Keratinocyte (primary cell): Measurements from ENCODE around the gene PDE10A. TPM values are rescaled to one million over a fixed set of nuclear protein-coding genes. Genes with fewer than 3 reads are reported as not detected.

Experiments
- DNase-seq: peaks from one replicate; pipeline ENCODE4 v3.0.0-alpha.2; 2011; ENCODE audit warnings: low read depth, missing footprints, low spot score
- FAIRE-seq: peaks from 2 replicates; lab custom pipeline; 2011; peaks lifted over from hg19 to GRCh38; lab: Jason Lieb, UNC
- H2AFZ ChIP-seq: 2 replicates; pipeline ENCODE4 v1.6.0; 2012; ENCODE audit warnings: low read length, control low read depth, inconsistent platforms; ENCODE audit not compliant: control insufficient read depth
- H3K27ac ChIP-seq: 2 replicates; pipeline ENCODE4 v1.5.1; 2011; ENCODE audit warnings: low read length; ENCODE audit not compliant: control insufficient read depth, insufficient read depth
- H3K27me3 ChIP-seq: 3 replicates; pipeline ENCODE4 v1.6.0; 2011; ENCODE audit warnings: low read length; ENCODE audit not compliant: control insufficient read depth, insufficient read depth; ENCODE audit errors: extremely low read depth
- H3K36me3 ChIP-seq, 2 experiments: 2 replicates in 1 of 2; 3 replicates in 1 of 2; pipeline ENCODE4 v1.5.1; 2011; ENCODE audit warnings: low read length in 2 of 2, mild to moderate bottlenecking in 1 of 2; ENCODE audit not compliant: control insufficient read depth in 2 of 2, insufficient read depth in 2 of 2; ENCODE audit errors: extremely low read depth in 1 of 2
- H3K4me1 ChIP-seq: 3 replicates; pipeline ENCODE4 v1.5.1; 2011; ENCODE audit warnings: low read length; ENCODE audit not compliant: control insufficient read depth, insufficient read depth; ENCODE audit errors: extremely low read depth
- H3K4me2 ChIP-seq: 3 replicates; pipeline ENCODE4 v1.6.0; 2011; ENCODE audit warnings: low read depth, low read length; ENCODE audit not compliant: control insufficient read depth, insufficient read depth; ENCODE audit errors: extremely low read depth
- H3K4me3 ChIP-seq, 3 experiments: fragments of 200-600 bp in 1 of 3; sonication (generic) in 1 of 3; 2 replicates in 2 of 3; 3 replicates in 1 of 3; pipeline ENCODE4 v1.5.1; 2011 to 2016; ENCODE audit warnings: low read length in 3 of 3, mild to moderate bottlenecking in 3 of 3, control low read depth in 2 of 3, inconsistent platforms in 1 of 3, low read depth in 1 of 3, mixed read lengths in 1 of 3, mixed run types in 1 of 3, moderate library complexity in 1 of 3; ENCODE audit not compliant: control insufficient read depth in 2 of 3, insufficient read depth in 2 of 3; ENCODE audit errors: extremely low read depth in 1 of 3
- H3K79me2 ChIP-seq: 2 replicates; pipeline ENCODE4 v1.6.0; 2012; ENCODE audit warnings: low read length; ENCODE audit not compliant: control insufficient read depth, insufficient read depth
- H3K9ac ChIP-seq: 3 replicates; pipeline ENCODE4 v1.6.0; 2011; ENCODE audit warnings: low read length; ENCODE audit not compliant: control insufficient read depth, insufficient read depth; ENCODE audit errors: extremely low read depth
- H3K9me1 ChIP-seq: 3 replicates; pipeline ENCODE4 v1.6.0; 2011; ENCODE audit warnings: low read length; ENCODE audit not compliant: control insufficient read depth, insufficient read depth; ENCODE audit errors: extremely low read depth
- H3K9me3 ChIP-seq: 2 replicates; pipeline ENCODE4 v1.5.1; 2012; ENCODE audit warnings: low read depth, low read length; ENCODE audit not compliant: control insufficient read depth
- H4K20me1 ChIP-seq: 3 replicates; pipeline ENCODE4 v1.6.0; 2011; ENCODE audit warnings: low read length; ENCODE audit not compliant: control insufficient read depth, insufficient read depth; ENCODE audit errors: extremely low read depth
- EZH2 ChIP-seq: IDR thresholded peaks from one replicate; pipeline ENCODE4 v1.6.1; 2012; ENCODE audit warnings: inconsistent platforms, mild to moderate bottlenecking, low read length, moderate library complexity
- dilution Hi-C: fragments of 300-500 bp; cut with MboI; formaldehyde crosslinking; loops from one replicate; pipeline ENCODE4 v1.7.0; 2020; ENCODE audit warnings: low sequenced_read_pairs; ENCODE audit not compliant: extremely low pct_ligation_motif_present
- polyA plus RNA-seq, 5 experiments: library from polyadenylated mRNA; depleted of rRNA in 3 of 5; stranded (reverse) in 3 of 5; stranded (forward) in 1 of 5; unstranded in 1 of 5; fragments of >200 nt; gene quantifications; 1 replicate in 1 of 5; 2 replicates in 3 of 5; 3 replicates in 1 of 5; pipeline versions ENCODE4 v1.2.1 to v1.2.3, GENCODE V29; 2011 to 2012; ENCODE audit warnings: missing spikeins in 2 of 5, low read depth in 1 of 5, low replicate concordance in 1 of 5
- TF ChIP-seq, protein P1 (sequence below), 3 experiments: IDR thresholded peaks in 1 of 3; conservative IDR thresholded peaks in 1 of 3; optimal IDR thresholded peaks in 1 of 3; 2 replicates in 2 of 3; 3 replicates in 1 of 3; pipeline versions ENCODE3 to v1.5.1; 2011; ENCODE audit warnings: low read length in 3 of 3, mild to moderate bottlenecking in 3 of 3, moderate library complexity in 2 of 3, control low read depth in 1 of 3, inconsistent platforms in 1 of 3; ENCODE audit not compliant: insufficient read depth in 2 of 3; ENCODE audit errors: extremely low read depth in 1 of 3

PDE10A gene
- polyA plus RNA-seq, 1 donor (not counting 4 experiments of a cell fraction or from before 2014, with no cell fraction given), result not detected

- DNase-seq (no peak), FAIRE-seq (no peak)
- Histone ChIP-seq H3K9ac (no peak overlapping the region), H3K27me3 (no peaks in the 10 kb centered on the region), H3K4me2 (no peak overlapping the region), H3K9me3 (no peaks in the 10 kb centered on the region), H3K79me2 (no peaks in the 10 kb centered on the region), H3K36me3 (no peaks in the 10 kb centered on the region), H3K9me1 (no peaks in the 10 kb centered on the region), H4K20me1 (no peaks in the 10 kb centered on the region), H3K27ac (no peak overlapping the region), H2AFZ (no peak overlapping the region), H3K4me1 (no peaks in the 10 kb centered on the region), H3K4me3 (no peak overlapping the region)
- dilution Hi-C loops, result no loop called here
- TF ChIP-seq, protein P1, sequence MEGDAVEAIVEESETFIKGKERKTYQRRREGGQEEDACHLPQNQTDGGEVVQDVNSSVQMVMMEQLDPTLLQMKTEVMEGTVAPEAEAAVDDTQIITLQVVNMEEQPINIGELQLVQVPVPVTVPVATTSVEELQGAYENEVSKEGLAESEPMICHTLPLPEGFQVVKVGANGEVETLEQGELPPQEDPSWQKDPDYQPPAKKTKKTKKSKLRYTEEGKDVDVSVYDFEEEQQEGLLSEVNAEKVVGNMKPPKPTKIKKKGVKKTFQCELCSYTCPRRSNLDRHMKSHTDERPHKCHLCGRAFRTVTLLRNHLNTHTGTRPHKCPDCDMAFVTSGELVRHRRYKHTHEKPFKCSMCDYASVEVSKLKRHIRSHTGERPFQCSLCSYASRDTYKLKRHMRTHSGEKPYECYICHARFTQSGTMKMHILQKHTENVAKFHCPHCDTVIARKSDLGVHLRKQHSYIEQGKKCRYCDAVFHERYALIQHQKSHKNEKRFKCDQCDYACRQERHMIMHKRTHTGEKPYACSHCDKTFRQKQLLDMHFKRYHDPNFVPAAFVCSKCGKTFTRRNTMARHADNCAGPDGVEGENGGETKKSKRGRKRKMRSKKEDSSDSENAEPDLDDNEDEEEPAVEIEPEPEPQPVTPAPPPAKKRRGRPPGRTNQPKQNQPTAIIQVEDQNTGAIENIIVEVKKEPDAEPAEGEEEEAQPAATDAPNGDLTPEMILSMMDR (optimal IDR thresholded peaks at IDR 0.05 in 1 of 3, IDR thresholded peaks at IDR 0.05 in 1 of 3, conservative IDR thresholded peaks at IDR 0.05 in 1 of 3; ENCODE audit: extremely low read depth in 1 of 3, insufficient read depth in 2 of 3, low read length in 3 of 3), result no peak
- TF ChIP-seq EZH2, result no peak
Measured at GRCh38 chr6:165345700-165346099, 317.3 kb downstream of the PDE10A start.

GRCh38 chr6:165340532-165340931 lies 322.5 kb downstream of the PDE10A start:
- dilution Hi-C loops, result no loop called here
- Histone ChIP-seq H3K4me2 (no peak overlapping the region), H3K9me3 (peaks cover 5% of the 10 kb centered on the region), H4K20me1 (no peaks in the 10 kb centered on the region), H3K27ac (no peak overlapping the region), H3K9me1 (no peaks in the 10 kb centered on the region), H2AFZ (no peak overlapping the region), H3K4me1 (no peaks in the 10 kb centered on the region), H3K4me3 (no peak overlapping the region), H3K27me3 (no peaks in the 10 kb centered on the region), H3K79me2 (no peaks in the 10 kb centered on the region), H3K36me3 (no peaks in the 10 kb centered on the region), H3K9ac (no peak overlapping the region)
- DNase-seq (no peak), FAIRE-seq (no peak)
- TF ChIP-seq EZH2, result no peak
- TF ChIP-seq, protein P1 (optimal IDR thresholded peaks at IDR 0.05 in 1 of 3, IDR thresholded peaks at IDR 0.05 in 1 of 3, conservative IDR thresholded peaks at IDR 0.05 in 1 of 3; ENCODE audit: extremely low read depth in 1 of 3, insufficient read depth in 2 of 3, low read length in 3 of 3), result no peak
